Stimulated activated CD8-positive, alpha-beta memory T cell treated with anti-CD3 and anti-CD28 coated beads, Interleukin-4, amount 100 ng/mL, for 24 hours (primary cell): ENCODE data around the gene RGL2.
A peak's percentile ranks its signal among the peaks of the same experiment; 100 is the strongest.
"Not testable (repeated sequence)": the region's sequence is repeated elsewhere in the genome, so short reads cannot be mapped to it uniquely, and the experiment has no call there.

Experiments used
- DNase-seq: peaks from one replicate; pipeline ENCODE4 v3.0.0-alpha.2; 2020; ENCODE audit warnings: low read depth

The RGL2 gene

GRCh38 chr6:33273924-33274902, 24.5 kb downstream of the RGL2 start:
- DNase-seq: no peak

- DNase-seq: no peak
Measured at GRCh38 chr6:33273129-33273923, 25.4 kb downstream of the RGL2 start.

- DNase-seq: no peak
Measured at GRCh38 chr6:33272275-33273128, 26.2 kb downstream of the RGL2 start.

- DNase-seq: peak; percentile 77
Measured at GRCh38 chr6:33271468-33272274, 27.1 kb downstream of the RGL2 start, which contains the start of the genes RPS18 and VPS52. Gene RPS18, plus strand, starts transcription at chr6:33272075. Its CDS starts 45 bp downstream, at chr6:33272120. Gene VPS52, minus strand, starts transcription at chr6:33271876. Its CDS starts 201 bp downstream, at chr6:33271675.

- DNase-seq: no peak
Measured at GRCh38 chr6:33271117-33271467, 27.6 kb downstream of the RGL2 start.

- DNase-seq: no peak
Measured at GRCh38 chr6:33264015-33264414, 34.7 kb downstream of the RGL2 start.

GRCh38 chr6:33262490-33262889, 36.3 kb downstream of the RGL2 start:
- not testable (repeated sequence) for DNase-seq

- no peak for DNase-seq
Measured at GRCh38 chr6:33259032-33259431, 39.7 kb downstream of the RGL2 start.

GRCh38 chr6:33254591-33254990, 44.2 kb downstream of the RGL2 start:
- no peak for DNase-seq

- DNase-seq: no peak
Measured at GRCh38 chr6:33252759-33253158, 46.0 kb downstream of the RGL2 start.

- no peak for DNase-seq
Measured at GRCh38 chr6:33251395-33252012, 47.2 kb downstream of the RGL2 start.

GRCh38 chr6:33250731-33251130, 48.0 kb downstream of the RGL2 start:
- no peak for DNase-seq

GRCh38 chr6:33249732-33250630, 48.8 kb downstream of the RGL2 start:
- DNase-seq: no peak

- peak; percentile 93 for DNase-seq
Measured at GRCh38 chr6:33248932-33249731, 49.6 kb downstream of the RGL2 start.

- DNase-seq: no peak
Measured at GRCh38 chr6:33248643-33248931, 50.2 kb downstream of the RGL2 start.

- DNase-seq: peak; percentile 86
Measured at GRCh38 chr6:33247977-33248642, 50.6 kb downstream of the RGL2 start.

GRCh38 chr6:33243476-33243875, 55.3 kb downstream of the RGL2 start:
- no peak for DNase-seq

GRCh38 chr6:33241968-33242367, 56.8 kb downstream of the RGL2 start:
- DNase-seq: no peak
